Epithelial cell of alveolus of lung (primary cell): ENCODE results near the gene LRPPRC. TPM values are rescaled to one million over a fixed set of nuclear protein-coding genes. Genes with fewer than 3 reads are reported as not detected.

Experiments used
- total RNA-seq: library from RNA; depleted of rRNA; stranded (reverse); fragments of >200 nt; gene quantifications from 2 replicates; pipeline ENCODE4 v1.2.1, GENCODE V29; 2015

LRPPRC gene
- total RNA-seq: 32.6 and 45.0 TPM in 2 replicates

DNA sequence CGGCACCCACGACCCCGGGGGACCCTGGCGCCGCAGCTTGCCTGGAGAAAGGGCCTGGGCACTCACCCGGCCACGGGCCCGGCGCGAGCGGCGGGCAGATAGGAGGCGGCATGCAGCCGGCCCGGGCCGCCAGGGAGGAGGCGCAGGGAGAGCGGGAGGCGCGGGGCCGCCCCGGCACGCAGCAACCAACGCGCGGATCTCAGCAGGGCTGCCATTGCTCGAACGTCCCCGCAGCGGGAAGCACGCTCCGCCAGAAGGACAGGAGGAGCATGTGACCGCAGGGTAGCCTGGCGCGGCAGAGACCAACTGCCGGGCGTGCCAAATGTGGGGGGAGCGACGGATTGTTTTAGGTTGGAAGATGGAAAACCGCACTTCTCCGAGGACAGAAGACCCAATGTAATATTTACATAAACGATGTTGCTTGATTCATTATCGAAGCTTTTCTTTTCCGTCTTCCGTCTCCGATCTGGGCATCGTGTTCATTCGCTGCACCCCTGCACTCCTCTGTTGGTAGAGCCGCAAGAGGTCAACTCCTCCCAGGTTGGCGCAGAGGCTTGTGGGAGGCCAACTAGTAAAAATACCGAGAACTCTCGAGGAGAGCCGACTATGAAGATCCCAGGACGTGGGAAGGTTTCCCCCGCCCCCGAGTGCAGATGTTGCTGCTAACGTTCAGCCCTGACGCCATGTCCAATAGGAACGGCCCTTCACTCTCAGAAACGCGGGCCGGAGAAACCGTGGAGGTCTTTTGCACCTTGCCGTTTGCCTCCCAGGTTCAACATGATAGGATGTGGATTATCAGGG lies at the start of gene LRPPRC:
LRPPRC (minus strand) TSS at position 257 of the 801 bp plus-strand sequence; CDS start at position 215, 42 bp downstream.

DNA sequence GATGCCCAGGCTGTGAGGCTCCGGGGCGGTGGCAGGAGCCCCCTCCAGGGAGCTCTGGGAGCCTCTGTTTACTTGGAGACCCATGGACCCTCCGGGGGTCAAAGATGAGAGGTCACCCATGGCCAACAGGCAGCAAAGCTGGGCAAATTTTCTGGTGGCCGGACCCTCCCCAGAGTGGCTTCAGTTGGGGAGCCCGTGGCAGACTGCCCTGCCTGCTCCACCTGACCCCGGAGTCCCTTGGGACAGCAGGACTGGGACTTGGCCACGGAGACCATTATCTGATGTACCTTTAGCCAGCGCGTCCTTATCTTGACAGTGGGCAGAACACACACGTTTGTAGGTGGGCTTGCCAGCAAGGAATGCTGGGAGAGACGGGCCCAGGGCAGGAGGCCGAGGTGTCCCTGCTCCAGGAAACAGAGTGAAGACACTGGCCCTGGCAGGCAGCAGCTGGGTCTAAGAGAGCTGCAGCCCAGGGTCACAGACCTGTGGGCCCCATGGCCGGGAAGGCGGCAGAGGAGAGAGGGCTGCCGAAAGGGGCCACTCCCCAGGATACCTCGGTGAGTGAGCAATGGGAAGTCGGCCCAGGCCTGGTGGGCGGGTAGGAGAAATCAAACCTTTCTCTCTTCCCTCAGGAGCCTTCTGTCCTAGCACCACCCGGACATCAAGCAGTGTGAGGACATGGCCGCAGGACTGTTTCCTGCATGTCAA lies 157.1 kb downstream of the LRPPRC start, which contains the start of the genes ABCG5 and ABCG8:
ABCG5 (minus strand) TSS at position 280 of the 708 bp plus-strand sequence; CDS start at position 120, 160 bp downstream.
ABCG8 (plus strand) TSS at position 412 of the 708 bp plus-strand sequence; CDS start at position 495, 83 bp downstream.

Other genes starting within 250 kb of the LRPPRC start
- 10.1 and 25.0 TPM in 2 replicates for gene DYNC2LI1, start 221.9 kb downstream of the LRPPRC start, total RNA-seq
- not detected in 2 replicates for gene ABCG5, start 157.2 kb downstream of the LRPPRC start, total RNA-seq
- gene ABCG8, start 157.0 kb downstream of the LRPPRC start, total RNA-seq: not detected in 2 replicates
- gene PPM1B, start 172.9 kb upstream of the LRPPRC start, total RNA-seq: 7.8 and 20.0 TPM in 2 replicates